H1 (cell line): ENCODE measurements around the gene ACOT9. TPM values are rescaled to one million over a fixed set of nuclear protein-coding genes. Genes with fewer than 3 reads are reported as not detected.

Experiments used
- CTCF ChIA-PET: fragments of 300-600 bp; sonication (Branson Sonifier 250); formaldehyde crosslinking; loops from one replicate; lab custom pipeline; 2021; ENCODE audit not compliant: partially characterized antibody; lab: Charles Lee
- POLR2A ChIA-PET: fragments of 300-600 bp; sonication (Branson Sonifier 250); formaldehyde crosslinking; loops from one replicate; lab custom pipeline; 2021; ENCODE audit warnings: inconsistent platforms; ENCODE audit not compliant: partially characterized antibody; lab: Charles Lee
- DNase-seq, 2 experiments: peaks; one replicate each; pipeline versions ENCODE4 v3.0.0 to v3.0.0-alpha.2; 2010 to 2022; ENCODE audit warnings: low spot score in 2 of 2, low read depth in 1 of 2, mixed read lengths in 1 of 2
- FAIRE-seq: peaks from 2 replicates; lab custom pipeline; 2011; peaks lifted over from hg19 to GRCh38; lab: Jason Lieb, UNC
- H2AFZ ChIP-seq: 2 replicates; pipeline ENCODE4 v1.8.1; 2012; ENCODE audit warnings: low read length, inconsistent platforms
- H2AK5ac ChIP-seq: 2 replicates; pipeline ENCODE4 v1.6.1; 2013; ENCODE audit warnings: low read depth, low read length
- H2BK120ac ChIP-seq: replicated peaks from 2 replicates; pipeline ENCODE3; 2013; ENCODE audit warnings: low read depth, low read length, inconsistent platforms
- H2BK12ac ChIP-seq: 2 replicates; pipeline ENCODE4 v1.6.1; 2013; ENCODE audit warnings: low read depth, low read length
- H2BK15ac ChIP-seq: 2 replicates; pipeline ENCODE4 v1.6.1; 2013; ENCODE audit warnings: low read length
- H2BK20ac ChIP-seq: 2 replicates; pipeline ENCODE4 v1.6.1; 2013; ENCODE audit warnings: low read length
- H2BK5ac ChIP-seq: 2 replicates; pipeline ENCODE4 v1.6.1; 2013; ENCODE audit warnings: low read depth, low read length
- H3K14ac ChIP-seq: 2 replicates; pipeline ENCODE4 v1.6.1; 2013; ENCODE audit warnings: inconsistent platforms; ENCODE audit not compliant: insufficient read length
- H3K18ac ChIP-seq: 2 replicates; pipeline ENCODE4 v1.6.1; 2013; ENCODE audit warnings: low read length; ENCODE audit errors: extremely low read depth
- H3K23ac ChIP-seq: 2 replicates; pipeline ENCODE4 v1.6.1; 2013; ENCODE audit warnings: inconsistent platforms; ENCODE audit not compliant: insufficient read length
- H3K23me2 ChIP-seq: 2 replicates; pipeline ENCODE4 v1.6.1; 2013; ENCODE audit warnings: low read depth, low read length
- H3K27ac ChIP-seq: 2 replicates; pipeline ENCODE4 v1.6.1; 2011; ENCODE audit warnings: low read depth, low read length, inconsistent platforms
- H3K27me3 ChIP-seq, 4 experiments: replicated peaks in 1 of 4; 1 replicate in 1 of 4; 2 replicates in 3 of 4; pipeline versions ENCODE4 v1.6.1 to v1.8.1; 2011 to 2013; ENCODE audit warnings: low read length in 3 of 4, mild to moderate bottlenecking in 3 of 4, inconsistent platforms in 2 of 4, mixed read lengths in 2 of 4, moderate library complexity in 1 of 4; ENCODE audit not compliant: control insufficient read depth in 3 of 4, insufficient read depth in 3 of 4; ENCODE audit errors: extremely low read depth in 1 of 4
- H3K36me3 ChIP-seq, 4 experiments: 2 replicates each; pipeline versions ENCODE4 v1.6.1 to v1.8.1; 2011 to 2013; ENCODE audit warnings: mild to moderate bottlenecking in 4 of 4, low read length in 3 of 4, moderate library complexity in 2 of 4, control low read depth in 1 of 4, inconsistent platforms in 1 of 4; ENCODE audit not compliant: insufficient read depth in 4 of 4, control insufficient read depth in 2 of 4
- H3K4ac ChIP-seq: replicated peaks from 2 replicates; pipeline ENCODE3; 2013; ENCODE audit warnings: low read length, low read depth, mixed read lengths, inconsistent platforms; ENCODE audit not compliant: insufficient read length
- H3K4me1 ChIP-seq, 4 experiments: replicated peaks in 1 of 4; 1 replicate in 1 of 4; 2 replicates in 3 of 4; pipeline versions ENCODE4 v1.6.1 to v1.8.1; 2011 to 2013; ENCODE audit warnings: low read length in 3 of 4, inconsistent platforms in 2 of 4, mixed read lengths in 1 of 4; ENCODE audit not compliant: insufficient read depth in 4 of 4, control insufficient read depth in 3 of 4
- H3K4me2 ChIP-seq, 2 experiments: 2 replicates each; pipeline versions ENCODE4 v1.6.1 to v1.8.1; 2011 to 2013; ENCODE audit warnings: low read depth in 2 of 2, low read length in 2 of 2, control low read depth in 1 of 2, inconsistent platforms in 1 of 2, mild to moderate bottlenecking in 1 of 2; ENCODE audit not compliant: insufficient read depth in 1 of 2
- H3K4me3 ChIP-seq, 4 experiments: fragments of 200-600, 300-600 bp in 1 of 4; sonication (generic), shearing (Covaris generic), sonication (Bioruptor Twin) in 1 of 4; 2 replicates each; pipeline versions ENCODE4 v1.5.1 to v1.8.1; 2011 to 2016; ENCODE audit warnings: low read length in 4 of 4, low read depth in 3 of 4, control low read depth in 2 of 4, inconsistent platforms in 2 of 4, mild to moderate bottlenecking in 2 of 4, mixed read lengths in 1 of 4, moderate library complexity in 1 of 4; ENCODE audit not compliant: insufficient read depth in 2 of 4; ENCODE audit errors: extremely low read depth in 1 of 4
- H3K56ac ChIP-seq: replicated peaks from 2 replicates; pipeline ENCODE3; 2013; ENCODE audit warnings: low read depth, mild to moderate bottlenecking, mixed read lengths, low read length, inconsistent platforms; ENCODE audit not compliant: insufficient read length
- H3K79me1 ChIP-seq: 2 replicates; pipeline ENCODE4 v1.6.1; 2013; ENCODE audit warnings: low read depth, low read length, control low read depth
- H3K79me2 ChIP-seq, 2 experiments: 2 replicates each; pipeline versions ENCODE4 v1.6.1 to v1.8.1; 2012 to 2013; ENCODE audit warnings: low read length in 2 of 2, mild to moderate bottlenecking in 2 of 2, inconsistent platforms in 1 of 2; ENCODE audit not compliant: insufficient read depth in 2 of 2, control insufficient read depth in 1 of 2
- H3K9ac ChIP-seq, 4 experiments: replicated peaks in 1 of 4; 1 replicate in 1 of 4; 2 replicates in 3 of 4; pipeline versions ENCODE4 v1.6.1 to v1.8.1; 2011 to 2013; ENCODE audit warnings: low read depth in 3 of 4, low read length in 3 of 4, control low read depth in 2 of 4, mild to moderate bottlenecking in 2 of 4, moderate library complexity in 2 of 4, inconsistent platforms in 1 of 4; ENCODE audit errors: extremely low read depth in 1 of 4
- H3K9me3 ChIP-seq, 2 experiments: 2 replicates each; pipeline versions ENCODE4 v1.6.1 to v1.8.1; 2012 to 2013; ENCODE audit warnings: mild to moderate bottlenecking in 2 of 2, moderate library complexity in 2 of 2, control low read depth in 1 of 2, inconsistent platforms in 1 of 2, low read depth in 1 of 2, low read length in 1 of 2, mixed read lengths in 1 of 2; ENCODE audit not compliant: insufficient read depth in 2 of 2
- H4K20me1 ChIP-seq, 2 experiments: replicated peaks in 1 of 2; 2 replicates each; pipeline versions ENCODE3 to v1.8.1; 2011 to 2013; ENCODE audit warnings: inconsistent platforms in 2 of 2, low read length in 2 of 2, mild to moderate bottlenecking in 1 of 2; ENCODE audit not compliant: insufficient read depth in 2 of 2, control insufficient read depth in 1 of 2
- H4K5ac ChIP-seq: 2 replicates; pipeline ENCODE4 v1.6.1; 2013; ENCODE audit warnings: low read length, low read depth, mixed read lengths, inconsistent platforms; ENCODE audit not compliant: insufficient read length
- H4K8ac ChIP-seq: 2 replicates; pipeline ENCODE4 v1.8.0; 2013; ENCODE audit warnings: mild to moderate bottlenecking, moderate library complexity, low read length, inconsistent platforms; ENCODE audit not compliant: insufficient read depth; ENCODE audit errors: extremely low read depth
- H4K91ac ChIP-seq: replicated peaks from 2 replicates; pipeline ENCODE3; 2013; ENCODE audit warnings: low read length, mixed read lengths, inconsistent platforms; ENCODE audit not compliant: insufficient read length
- CTCF ChIP-seq, 3 experiments: IDR thresholded peaks; 1 replicate in 2 of 3; 2 replicates in 1 of 3; pipeline versions ENCODE4 v1.5.1 to v1.6.1; 2011; ENCODE audit warnings: low read length in 3 of 3, mild to moderate bottlenecking in 3 of 3, inconsistent platforms in 2 of 3, low read depth in 1 of 3, moderate library complexity in 1 of 3; ENCODE audit not compliant: insufficient read depth in 1 of 3; ENCODE audit errors: control extremely low read depth in 1 of 3
- KDM4A ChIP-seq: IDR thresholded peaks from one replicate; pipeline ENCODE4 v1.7.1; 2012; ENCODE audit warnings: low read depth, mild to moderate bottlenecking, moderate library complexity, low read length, inconsistent platforms; ENCODE audit not compliant: severe bottlenecking
- POLR2A ChIP-seq, 2 experiments: IDR thresholded peaks; 1 replicate in 1 of 2; 2 replicates in 1 of 2; pipeline ENCODE4 v1.6.1; 2011; ENCODE audit warnings: low read depth in 2 of 2, low read length in 2 of 2, mild to moderate bottlenecking in 2 of 2; ENCODE audit errors: control extremely low read depth in 1 of 2
- SIRT6 ChIP-seq: IDR thresholded peaks from one replicate; pipeline ENCODE4 v1.7.1; 2012; ENCODE audit warnings: low read length, inconsistent platforms
- TBP ChIP-seq: IDR thresholded peaks from 2 replicates; pipeline ENCODE4 v1.6.1; 2011; ENCODE audit warnings: low read depth, low read length, improper control_type of control experiment
- TEAD4 ChIP-seq: IDR thresholded peaks from 2 replicates; pipeline ENCODE4 v1.6.1; 2012; ENCODE audit warnings: low read depth, low read length, inconsistent platforms, mixed read lengths
- WGBS, 2 experiments: shearing (Covaris generic) in 1 of 2; methylation state at CpG; one replicate each; pipeline versions ENCODE4 v1.1.6 to v1.1.7; 2013 to 2015; ENCODE audit warnings: low lambda C conversion rate in 2 of 2, mixed read lengths in 2 of 2, inconsistent platforms in 1 of 2, low coverage in 1 of 2, missing lambda C conversion rate in 1 of 2; ENCODE audit not compliant: insufficient replicate concordance in 2 of 2, insufficient coverage in 1 of 2, insufficient read length in 1 of 2; ENCODE audit errors: extremely low coverage in 1 of 2, missing lambda C conversion rate in 1 of 2; 5-methylcytosine and 5-hydroxymethylcytosine counted together
- polyA plus RNA-seq, 7 experiments: library from polyadenylated mRNA; depleted of rRNA in 3 of 7; stranded (reverse) in 5 of 7; unstranded in 2 of 7; fragments of >200 nt in 5 of 7; fragments of 200-250 nt in 2 of 7; gene quantifications; 1 replicate in 5 of 7; 2 replicates in 1 of 7; 4 replicates in 1 of 7; pipeline versions ENCODE4 v1.2.1 to v1.2.3, GENCODE V29; 2011 to 2013; ENCODE audit warnings: missing spikeins in 2 of 7, mixed read lengths in 2 of 7
- total RNA-seq: library from RNA; stranded (reverse); fragmentation: NEBNext Ultra II Directional; extraction: Animal tissue kit (Norgen Biotek cat#: 25700); gene quantifications from 2 replicates; pipeline ENCODE4 v1.2.1, GENCODE V29; 2021
- TF ChIP-seq, protein P1 (sequence below): IDR thresholded peaks from 2 replicates; pipeline ENCODE4 v1.6.1; 2012; ENCODE audit warnings: low read length, inconsistent platforms

ACOT9 gene
- total and polyA plus RNA-seq, 2 of the 8 experiments (the other 6 are each of a cell fraction or from before 2014, with no cell fraction given): 20.7 to 39.5 TPM

DNA sequence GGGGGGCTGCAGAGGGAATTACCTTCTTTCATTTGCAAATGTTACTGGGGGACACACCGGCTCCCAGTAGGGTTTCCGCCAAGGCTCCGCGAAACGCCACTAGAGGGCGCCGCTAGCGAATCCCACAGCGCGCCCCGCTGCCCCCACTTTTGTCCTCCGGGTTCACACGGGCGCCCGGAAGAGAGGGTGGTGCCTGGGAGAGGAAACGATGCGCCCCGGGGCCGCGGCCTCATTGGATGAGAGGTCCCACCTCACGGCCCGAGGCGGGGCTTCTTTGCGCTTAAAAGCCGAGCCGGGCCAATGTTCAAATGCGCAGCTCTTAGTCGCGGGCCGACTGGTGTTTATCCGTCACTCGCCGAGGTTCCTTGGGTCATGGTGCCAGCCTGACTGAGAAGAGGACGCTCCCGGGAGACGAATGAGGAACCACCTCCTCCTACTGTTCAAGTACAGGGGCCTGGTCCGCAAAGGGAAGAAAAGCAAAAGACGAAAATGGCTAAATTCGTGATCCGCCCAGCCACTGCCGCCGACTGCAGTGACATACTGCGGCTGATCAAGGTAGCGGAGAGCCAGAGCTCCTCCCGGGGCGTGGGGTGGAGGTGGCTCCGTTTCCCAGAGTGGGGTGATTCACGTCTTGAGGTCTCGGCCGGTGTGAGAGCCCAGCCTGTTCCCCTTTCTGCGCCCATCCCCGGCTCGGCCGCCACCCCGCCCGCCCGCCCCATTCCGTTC, 40.0 kb upstream of the ACOT9 start, which contains the start of gene SAT1:
SAT1 (plus strand) TSS at position 311 of the 726 bp plus-strand sequence; CDS start at position 490, 179 bp downstream.
- H3K9ac ChIP-seq: peak within 1 kb of the TSS in 3 of 4 experiments; percentile 51 to 77 (median 66); a peak in 6 of 7 replicates
- H3K56ac ChIP-seq: peak within 1 kb of the TSS; percentile 30
- no peak within 1 kb of the TSS for H2BK20ac ChIP-seq
- WGBS, 2 experiments: 0% methylated on average over 5 of the region's 58 CpGs; no CpG with 5 or more reads in 1 of the 2 experiments
- no peak within 1 kb of the TSS for H2BK15ac ChIP-seq
- H3K18ac ChIP-seq: no peak within 1 kb of the TSS; the same call in 1 of the 2 replicates
- H3K4ac ChIP-seq: no peak within 1 kb of the TSS
- H2AFZ ChIP-seq: peak within 1 kb of the TSS; percentile 70; the same call in 1 of the 2 replicates
- DNase-seq (peak; percentile 69 to 92), FAIRE-seq (no peak)
- H4K20me1 ChIP-seq: no peaks in the 10 kb centered on the region
- H3K23ac ChIP-seq: no peak within 1 kb of the TSS
- H3K4me1 ChIP-seq: no peaks in the 10 kb centered on the region
- H4K8ac ChIP-seq: peak within 1 kb of the TSS; percentile 79; the same call in 1 of the 2 replicates
- no peak within 1 kb of the TSS for H2BK120ac ChIP-seq
- peak within 1 kb of the TSS; percentile 75 to 77 for H3K4me2 ChIP-seq
- H2AK5ac ChIP-seq: no peak within 1 kb of the TSS
- no peaks in the 10 kb centered on the region for H3K9me3 ChIP-seq
- no peaks in the 10 kb centered on the region for H3K79me1 ChIP-seq
- ChIA-PET CTCF (interaction anchor here (0.8 to 3.6 kb wide), 8 partner anchors 10 to 124 kb away, joined by 3 to 20 read pairs (median 4); no protein-coding TSS in a partner anchor), POLR2A (interaction anchor here (0.5 to 1.8 kb wide), 17 partner anchors 10 to 382 kb away, joined by 3 to 12 read pairs (median 3); partner anchors contain the start of genes APOO, CXorf58 and EIF2S3)
- H3K36me3 ChIP-seq: peaks cover 0 to 8% (median 0%) of the 10 kb centered on the region in 4 experiments; a peak in 1 of 8 replicates
- H3K14ac ChIP-seq: no peak within 1 kb of the TSS
- H3K79me2 ChIP-seq: no peaks in the 10 kb centered on the region
- no peak within 1 kb of the TSS for H2BK12ac ChIP-seq
- H4K5ac ChIP-seq: no peak within 1 kb of the TSS
- H3K23me2 ChIP-seq: peaks cover 3% of the 10 kb centered on the region; the same call in 1 of the 2 replicates
- peak within 1 kb of the TSS; percentile 65 to 88 (median 72) for H3K4me3 ChIP-seq
- H3K27me3 ChIP-seq: no peaks in the 10 kb centered on the region
- no peak within 1 kb of the TSS for H3K27ac ChIP-seq
- no peak within 1 kb of the TSS for H4K91ac ChIP-seq
- H2BK5ac ChIP-seq: no peak within 1 kb of the TSS
- TF ChIP-seq, protein P1, sequence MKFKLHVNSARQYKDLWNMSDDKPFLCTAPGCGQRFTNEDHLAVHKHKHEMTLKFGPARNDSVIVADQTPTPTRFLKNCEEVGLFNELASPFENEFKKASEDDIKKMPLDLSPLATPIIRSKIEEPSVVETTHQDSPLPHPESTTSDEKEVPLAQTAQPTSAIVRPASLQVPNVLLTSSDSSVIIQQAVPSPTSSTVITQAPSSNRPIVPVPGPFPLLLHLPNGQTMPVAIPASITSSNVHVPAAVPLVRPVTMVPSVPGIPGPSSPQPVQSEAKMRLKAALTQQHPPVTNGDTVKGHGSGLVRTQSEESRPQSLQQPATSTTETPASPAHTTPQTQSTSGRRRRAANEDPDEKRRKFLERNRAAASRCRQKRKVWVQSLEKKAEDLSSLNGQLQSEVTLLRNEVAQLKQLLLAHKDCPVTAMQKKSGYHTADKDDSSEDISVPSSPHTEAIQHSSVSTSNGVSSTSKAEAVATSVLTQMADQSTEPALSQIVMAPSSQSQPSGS: no peak
- no peak for TF ChIP-seq SIRT6
- TF ChIP-seq TEAD4: no peak
- TF ChIP-seq TBP: peak; percentile 94
- TF ChIP-seq POLR2A (IDR thresholded peaks at IDR 0.05; ENCODE audit: control extremely low read depth in 1 of 2, low read depth in 2 of 2, low read length in 2 of 2): peak; percentile 95 to 96
- TF ChIP-seq KDM4A: peak; percentile 49
- TF ChIP-seq CTCF (IDR thresholded peaks at IDR 0.05; ENCODE audit: control extremely low read depth in 1 of 3, insufficient read depth in 1 of 3, low read depth in 1 of 3, low read length in 3 of 3): peak; percentile 55 to 69 (median 55)
